Measurements from ENCODE around the gene BBOF1. TPM values are rescaled to one million over a fixed set of nuclear protein-coding genes. Genes with fewer than 3 reads are reported as not detected.

The BBOF1 gene
- total and polyA plus RNA-seq, 9 of the 15 experiments (the other 6 are each of a cell fraction or from before 2014, with no cell fraction given): 1.3 to 4.9 (median 4.2) TPM

GRCh38 chr14:74008843-74009499, 10.2 kb upstream of the BBOF1 start (continued):
- TF ChIP-seq E4F1 (CRISPR knock-in tag; IDR thresholded peaks at IDR 0.05; ENCODE audit: borderline replicate concordance): no peak
- no peak for TF ChIP-seq ZNF239 (CRISPR knock-in tag; IDR thresholded peaks at IDR 0.05)

GRCh38 chr14:74014299-74014698, 4.8 kb upstream of the BBOF1 start:
- Histone ChIP-seq H3K27ac (ENCODE audit: extremely low read depth, low read depth, low read length) (no peak overlapping the region), H3K4me1 (replicated peaks in 1 of 2; ENCODE audit: control insufficient read depth in 2 of 2, insufficient read depth in 2 of 2, low read length in 2 of 2) (peaks cover 10 to 15% of the 10 kb centered on the region in 2 experiments; a peak in 4 of 5 replicates), H3K79me2 (ENCODE audit: control insufficient read depth, insufficient read depth, low read length) (peaks cover 12% of the 10 kb centered on the region), H3K9ac (ENCODE audit: insufficient read depth in 1 of 2, low read depth in 2 of 2, low read length in 2 of 2) (no peak overlapping the region), H3K4me2 (ENCODE audit: insufficient read depth, low read length) (no peak overlapping the region), H3K9me1 (ENCODE audit: control insufficient read depth, insufficient read depth, low read length) (no peaks in the 10 kb centered on the region), H3K27me3 (ENCODE audit: control insufficient read depth in 2 of 2, insufficient read depth in 2 of 2, low read length in 2 of 2) (no peaks in the 10 kb centered on the region), H3K4me3 (no peak overlapping the region), H4K20me1 (replicated peaks; ENCODE audit: control insufficient read depth, insufficient read depth, low read length) (no peaks in the 10 kb centered on the region), H2AFZ (ENCODE audit: low read depth, low read length) (no peak overlapping the region), H3K9me3 (replicated peaks; ENCODE audit: control insufficient read depth, insufficient read depth, low read depth, low read length) (no peaks in the 10 kb centered on the region), H3K36me3 (ENCODE audit: control insufficient read depth, insufficient read depth, low read length) (peaks cover 31% of the 10 kb centered on the region; the same call in 2 of the 3 replicates)
- POLR2A ChIA-PET: interaction anchor here (0.6 kb wide), 1 partner anchor 133 kb away, joined by 3 read pairs; no protein-coding TSS in a partner anchor
- no peak for ATAC-seq
- no peak for FAIRE-seq
- CTCF ChIA-PET (ENCODE audit: low intra/inter-chr PET ratio): no interaction called here
- WGBS (ENCODE audit: insufficient coverage, low coverage, missing lambda C conversion rate): 80% methylated on average over 1 of the region's 1 CpG
- in situ Hi-C loops (cut with MboI): no loop called here
- intact Hi-C loops (cut with micrococcal nuclease): no loop called here
- DNase-seq (ENCODE audit: extremely low read depth in 1 of 4, low spot score in 3 of 4): no peak
- no TSS peak for BruUV-seq (replicated peaks)
- TF ChIP-seq FOXK1 (CRISPR knock-in tag; IDR thresholded peaks at IDR 0.05; ENCODE audit: borderline replicate concordance): no peak
- TF ChIP-seq ATF3 (IDR thresholded peaks at IDR 0.05): peak; percentile 63
- no peak for TF ChIP-seq ATF3 (CRISPR knock-in tag; conservative IDR thresholded peaks at IDR 0.05)
- no peak for TF ChIP-seq RBM15 (IDR thresholded peaks at IDR 0.05; ENCODE audit: insufficient read depth, low read length)
- no peak for TF ChIP-seq KLF1 (tag; IDR thresholded peaks at IDR 0.05)
- TF ChIP-seq FOSL1 (tag; conservative IDR thresholded peaks at IDR 0.05): 0 out of 2 replicates have a peak, but pooled peaks have one; percentile 30
- no peak for TF ChIP-seq DACH1 (IDR thresholded peaks at IDR 0.05; ENCODE audit: partially characterized antibody)
- TF ChIP-seq PHB2 (IDR thresholded peaks at IDR 0.05; ENCODE audit: low read depth): no peak
- no peak for TF ChIP-seq DPF2 (IDR thresholded peaks at IDR 0.05)
- TF ChIP-seq STAT5B (CRISPR knock-in tag; IDR thresholded peaks at IDR 0.05): no peak
- TF ChIP-seq CEBPG (CRISPR knock-in tag; IDR thresholded peaks at IDR 0.05): peak; percentile 67; the same call in 1 of the 2 replicates
- TF ChIP-seq CEBPG (tag; conservative IDR thresholded peaks at IDR 0.05 in 1 of 2, IDR thresholded peaks at IDR 0.05 in 1 of 2): no peak
- TF ChIP-seq UBTF (IDR thresholded peaks at IDR 0.05; ENCODE audit: borderline replicate concordance in 1 of 2, low read depth in 2 of 2, low read length in 2 of 2): no peak

Data from K562 (cell line).